ENCODE data around the gene IL2RA. TPM values are rescaled to one million over a fixed set of nuclear protein-coding genes. Genes with fewer than 3 reads are reported as not detected.

Gene IL2RA
- total and polyA plus RNA-seq, 9 of the 15 experiments (the other 6 are each of a cell fraction or from before 2014, with no cell fraction given) = 0.95 TPM; not detected in 8

DNA sequence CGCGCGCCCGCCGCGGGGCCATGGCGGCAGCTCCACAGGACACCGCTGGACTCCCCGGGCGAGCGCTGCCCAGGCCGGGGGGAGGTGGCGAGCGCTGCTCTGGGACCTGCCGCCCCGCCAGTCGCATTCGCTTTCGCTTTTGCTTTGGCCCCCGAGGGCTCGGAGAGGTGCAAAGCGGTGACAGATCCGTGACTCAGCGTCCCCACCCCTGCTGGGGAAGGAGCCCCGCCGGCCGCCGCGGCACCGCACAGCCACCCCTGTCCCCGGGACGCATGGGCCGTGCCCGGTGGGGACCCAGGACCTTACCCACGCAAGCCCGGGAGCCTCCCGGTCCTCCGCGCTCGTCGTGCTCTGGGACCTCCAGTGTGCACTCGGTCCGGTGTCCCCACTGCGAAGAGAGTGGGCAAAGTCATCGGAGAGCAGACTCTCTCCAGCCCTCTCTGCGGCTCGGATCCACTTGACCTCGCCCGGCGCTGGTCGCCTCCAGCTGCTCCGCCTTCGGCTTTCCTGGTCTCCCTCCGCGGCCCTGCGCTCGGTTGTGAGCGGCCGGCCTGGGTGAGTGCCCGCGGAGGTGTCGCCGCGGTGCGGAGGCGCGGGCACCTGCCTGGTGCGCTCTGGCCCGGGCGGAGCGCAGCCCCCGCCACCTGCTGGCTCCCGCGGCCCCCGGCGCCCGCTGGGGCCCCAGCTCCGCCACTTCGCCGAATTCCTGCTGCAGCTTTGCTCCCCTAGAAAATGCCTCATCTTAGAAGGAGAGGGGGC is 84.5 kb downstream of the IL2RA start, which contains the start of gene IL15RA (continued):
- TF ChIP-seq SETDB1 (IDR thresholded peaks at IDR 0.05; ENCODE audit: low read length) (no peak), E2F4 (CRISPR knock-in tag; IDR thresholded peaks at IDR 0.05; ENCODE audit: low read depth) (no peak; the same call in 1 of the 2 replicates), IRF2 (CRISPR knock-in tag; IDR thresholded peaks at IDR 0.05) (peak; percentile 99), EP400 (IDR thresholded peaks at IDR 0.05) (no peak), ADNP (tag; IDR thresholded peaks at IDR 0.05) (no peak), ZBTB9 (CRISPR knock-in tag; IDR thresholded peaks at IDR 0.05) (0 out of 2 replicates have a peak, but pooled peaks have one; percentile 16), ESRRB (CRISPR knock-in tag; IDR thresholded peaks at IDR 0.05; ENCODE audit: borderline replicate concordance) (no peak), SLC30A9 (CRISPR knock-in tag; IDR thresholded peaks at IDR 0.05) (no peak), EP300 (IDR thresholded peaks at IDR 0.05; ENCODE audit: low read length) (no peak; the same call in 1 of the 2 replicates), ZNF431 (CRISPR knock-in tag; IDR thresholded peaks at IDR 0.05) (no peak; the same call in 1 of the 2 replicates), ZNF311 (CRISPR knock-in tag; IDR thresholded peaks at IDR 0.05) (no peak), TRIM24 (IDR thresholded peaks at IDR 0.05) (0 out of 4 replicates have a peak, but pooled peaks of 1 of the 2 experiments have one; percentile 25), ZNF3 (CRISPR knock-in tag; IDR thresholded peaks at IDR 0.05) (no peak), RAD51 (IDR thresholded peaks at IDR 0.05; ENCODE audit: borderline replicate concordance, low read depth) (no peak), IRF1 (CRISPR knock-in tag; IDR thresholded peaks at IDR 0.05; ENCODE audit: borderline replicate concordance) (peak; percentile 79; the same call in 1 of the 2 replicates), ETV1 (tag; conservative IDR thresholded peaks at IDR 0.05; ENCODE audit: low read depth) (no peak)
- TF ChIP-seq, protein P1, sequence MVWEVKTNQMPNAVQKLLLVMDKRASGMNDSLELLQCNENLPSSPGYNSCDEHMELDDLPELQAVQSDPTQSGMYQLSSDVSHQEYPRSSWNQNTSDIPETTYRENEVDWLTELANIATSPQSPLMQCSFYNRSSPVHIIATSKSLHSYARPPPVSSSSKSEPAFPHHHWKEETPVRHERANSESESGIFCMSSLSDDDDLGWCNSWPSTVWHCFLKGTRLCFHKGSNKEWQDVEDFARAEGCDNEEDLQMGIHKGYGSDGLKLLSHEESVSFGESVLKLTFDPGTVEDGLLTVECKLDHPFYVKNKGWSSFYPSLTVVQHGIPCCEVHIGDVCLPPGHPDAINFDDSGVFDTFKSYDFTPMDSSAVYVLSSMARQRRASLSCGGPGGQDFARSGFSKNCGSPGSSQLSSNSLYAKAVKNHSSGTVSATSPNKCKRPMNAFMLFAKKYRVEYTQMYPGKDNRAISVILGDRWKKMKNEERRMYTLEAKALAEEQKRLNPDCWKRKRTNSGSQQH (CRISPR knock-in tag; IDR thresholded peaks at IDR 0.05) = no peak
- TF ChIP-seq, protein P2, sequence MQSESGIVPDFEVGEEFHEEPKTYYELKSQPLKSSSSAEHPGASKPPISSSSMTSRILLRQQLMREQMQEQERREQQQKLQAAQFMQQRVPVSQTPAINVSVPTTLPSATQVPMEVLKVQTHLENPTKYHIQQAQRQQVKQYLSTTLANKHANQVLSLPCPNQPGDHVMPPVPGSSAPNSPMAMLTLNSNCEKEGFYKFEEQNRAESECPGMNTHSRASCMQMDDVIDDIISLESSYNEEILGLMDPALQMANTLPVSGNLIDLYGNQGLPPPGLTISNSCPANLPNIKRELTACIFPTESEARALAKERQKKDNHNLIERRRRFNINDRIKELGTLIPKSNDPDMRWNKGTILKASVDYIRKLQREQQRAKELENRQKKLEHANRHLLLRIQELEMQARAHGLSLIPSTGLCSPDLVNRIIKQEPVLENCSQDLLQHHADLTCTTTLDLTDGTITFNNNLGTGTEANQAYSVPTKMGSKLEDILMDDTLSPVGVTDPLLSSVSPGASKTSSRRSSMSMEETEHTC (IDR thresholded peaks at IDR 0.05) = no peak
- TF ChIP-seq, protein P3, sequence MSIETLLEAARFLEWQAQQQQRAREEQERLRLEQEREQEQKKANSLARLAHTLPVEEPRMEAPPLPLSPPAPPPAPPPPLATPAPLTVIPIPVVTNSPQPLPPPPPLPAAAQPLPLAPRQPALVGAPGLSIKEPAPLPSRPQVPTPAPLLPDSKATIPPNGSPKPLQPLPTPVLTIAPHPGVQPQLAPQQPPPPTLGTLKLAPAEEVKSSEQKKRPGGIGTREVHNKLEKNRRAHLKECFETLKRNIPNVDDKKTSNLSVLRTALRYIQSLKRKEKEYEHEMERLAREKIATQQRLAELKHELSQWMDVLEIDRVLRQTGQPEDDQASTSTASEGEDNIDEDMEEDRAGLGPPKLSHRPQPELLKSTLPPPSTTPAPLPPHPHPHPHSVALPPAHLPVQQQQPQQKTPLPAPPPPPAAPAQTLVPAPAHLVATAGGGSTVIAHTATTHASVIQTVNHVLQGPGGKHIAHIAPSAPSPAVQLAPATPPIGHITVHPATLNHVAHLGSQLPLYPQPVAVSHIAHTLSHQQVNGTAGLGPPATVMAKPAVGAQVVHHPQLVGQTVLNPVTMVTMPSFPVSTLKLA (conservative IDR thresholded peaks at IDR 0.05) = peak in 1 of 2 experiments; percentile 68; a peak in 3 of 4 replicates
